MM.1S (cell line): ENCODE results near the gene MT2A.
A peak's percentile ranks its signal among the peaks of the same experiment; 100 is the strongest.
"Not testable (repeated sequence)": the region's sequence is repeated elsewhere in the genome, so short reads cannot be mapped to it uniquely, and the experiment has no call there.

Experiments
- DNase-seq: peaks from one replicate; pipeline ENCODE4 v3.0.0-alpha.2; 2015
- H2AFZ ChIP-seq: fragments of 300-600 bp; sonication (generic); 2 replicates; pipeline ENCODE4 v1.6.0; 2016; ENCODE audit warnings: antibody characterized with exemption, low read length
- H3F3A ChIP-seq: fragments of 300-600 bp; sonication (generic); 2 replicates; pipeline ENCODE4 v1.6.1; 2016; ENCODE audit warnings: mild to moderate bottlenecking, antibody characterized with exemption, low read length, moderate library complexity, mixed read lengths; ENCODE audit not compliant: insufficient read depth
- H3K27ac ChIP-seq: fragments of 300-600 bp; sonication (generic); 2 replicates; pipeline ENCODE4 v1.5.1; 2016; ENCODE audit warnings: mild to moderate bottlenecking, low read length
- H3K27me3 ChIP-seq: fragments of 300-600 bp; sonication (generic); replicated peaks from 2 replicates; pipeline ENCODE4 v1.6.0; 2016; ENCODE audit warnings: low read length; ENCODE audit not compliant: insufficient read depth
- H3K36me3 ChIP-seq: fragments of 300-600 bp; sonication (generic); replicated peaks from 2 replicates; pipeline ENCODE4 v1.6.1; 2016; ENCODE audit warnings: mild to moderate bottlenecking, low read length, mixed read lengths; ENCODE audit not compliant: insufficient read depth
- H3K4me1 ChIP-seq: fragments of 300-600 bp; sonication (generic); 2 replicates; pipeline ENCODE4 v1.6.1; 2016; ENCODE audit warnings: low read length, mixed read lengths
- H3K4me2 ChIP-seq: fragments of 300-600 bp; sonication (generic); 2 replicates; pipeline ENCODE4 v1.6.0; 2016; ENCODE audit warnings: low read depth, low read length
- H3K4me3 ChIP-seq: fragments of 300-600 bp; sonication (generic); 2 replicates; pipeline ENCODE4 v1.5.1; 2016; ENCODE audit warnings: low read length, mixed read lengths
- H3K79me2 ChIP-seq: fragments of 300-600 bp; sonication (generic); 2 replicates; pipeline ENCODE4 v1.6.1; 2016; ENCODE audit warnings: mixed run types, low read length, mixed read lengths
- H3K9ac ChIP-seq: fragments of 300-600 bp; sonication (generic); 2 replicates; pipeline ENCODE4 v1.6.1; 2016; ENCODE audit warnings: low read length, mixed read lengths
- H3K9me2 ChIP-seq: fragments of 300-600 bp; sonication (generic); replicated peaks from 2 replicates; pipeline ENCODE4 v1.6.1; 2016; ENCODE audit warnings: mild to moderate bottlenecking, low read length, mixed read lengths; ENCODE audit not compliant: insufficient read depth
- H3K9me3 ChIP-seq: fragments of 300-600 bp; sonication (generic); replicated peaks from 2 replicates; pipeline ENCODE4 v1.6.1; 2016; ENCODE audit warnings: mild to moderate bottlenecking, low read length, mixed read lengths; ENCODE audit not compliant: insufficient read depth
- H4K20me1 ChIP-seq: fragments of 300-600 bp; sonication (generic); 2 replicates; pipeline ENCODE4 v1.6.1; 2016; ENCODE audit warnings: mild to moderate bottlenecking, low read length, moderate library complexity, mixed read lengths; ENCODE audit not compliant: insufficient read depth
- EZH2 ChIP-seq: fragments of 300-600 bp; sonication (generic); optimal IDR thresholded peaks from 2 replicates; pipeline ENCODE3; 2017; ENCODE audit warnings: low read depth, mild to moderate bottlenecking, antibody characterized with exemption, low read length, mixed read lengths
- EZH2phosphoT487 ChIP-seq: fragments of 300-600 bp; sonication (generic); IDR thresholded peaks from 2 replicates; pipeline ENCODE4 v1.6.1; 2018; ENCODE audit warnings: antibody characterized with exemption, low read length
- TF ChIP-seq, protein P1 (sequence below): fragments of 300-600 bp; sonication (generic); IDR thresholded peaks from 2 replicates; pipeline ENCODE4 v1.5.1; 2016; ENCODE audit warnings: antibody characterized with exemption, low read length, mixed read lengths

Gene MT2A

GRCh38 chr16:56577300-56577625 is 31.1 kb upstream of the MT2A start:
- TF ChIP-seq EZH2 (no peak), EZH2phosphoT487 (no peak)
- TF ChIP-seq, protein P1, sequence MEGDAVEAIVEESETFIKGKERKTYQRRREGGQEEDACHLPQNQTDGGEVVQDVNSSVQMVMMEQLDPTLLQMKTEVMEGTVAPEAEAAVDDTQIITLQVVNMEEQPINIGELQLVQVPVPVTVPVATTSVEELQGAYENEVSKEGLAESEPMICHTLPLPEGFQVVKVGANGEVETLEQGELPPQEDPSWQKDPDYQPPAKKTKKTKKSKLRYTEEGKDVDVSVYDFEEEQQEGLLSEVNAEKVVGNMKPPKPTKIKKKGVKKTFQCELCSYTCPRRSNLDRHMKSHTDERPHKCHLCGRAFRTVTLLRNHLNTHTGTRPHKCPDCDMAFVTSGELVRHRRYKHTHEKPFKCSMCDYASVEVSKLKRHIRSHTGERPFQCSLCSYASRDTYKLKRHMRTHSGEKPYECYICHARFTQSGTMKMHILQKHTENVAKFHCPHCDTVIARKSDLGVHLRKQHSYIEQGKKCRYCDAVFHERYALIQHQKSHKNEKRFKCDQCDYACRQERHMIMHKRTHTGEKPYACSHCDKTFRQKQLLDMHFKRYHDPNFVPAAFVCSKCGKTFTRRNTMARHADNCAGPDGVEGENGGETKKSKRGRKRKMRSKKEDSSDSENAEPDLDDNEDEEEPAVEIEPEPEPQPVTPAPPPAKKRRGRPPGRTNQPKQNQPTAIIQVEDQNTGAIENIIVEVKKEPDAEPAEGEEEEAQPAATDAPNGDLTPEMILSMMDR, result no peak
- Histone ChIP-seq H3K9me3 (no peaks in the 10 kb centered on the region), H2AFZ (peak overlapping the region; percentile 47), H3K4me3 (no peak overlapping the region), H3K79me2 (no peaks in the 10 kb centered on the region), H3K27me3 (no peaks in the 10 kb centered on the region), H3K4me2 (no peak overlapping the region), H3K9ac (no peak overlapping the region), H3K27ac (no peak overlapping the region), H3F3A (no peaks in the 10 kb centered on the region), H3K9me2 (no peaks in the 10 kb centered on the region), H4K20me1 (no peaks in the 10 kb centered on the region), H3K4me1 (peaks cover 8% of the 10 kb centered on the region), H3K36me3 (no peaks in the 10 kb centered on the region)
- DNase-seq, result no peak

GRCh38 chr16:56580391-56581048 is 27.9 kb upstream of the MT2A start:
- Histone ChIP-seq H4K20me1 (no peaks in the 10 kb centered on the region), H3K79me2 (no peaks in the 10 kb centered on the region), H3K36me3 (no peaks in the 10 kb centered on the region), H3K4me3 (no peak overlapping the region), H3K4me1 (peaks cover 8% of the 10 kb centered on the region), H3K27me3 (0 out of 2 replicates have a peak, but pooled peaks cover under 1% of the 10 kb centered on the region), H2AFZ (no peak overlapping the region), H3K9me2 (no peaks in the 10 kb centered on the region), H3K4me2 (no peak overlapping the region), H3F3A (no peaks in the 10 kb centered on the region), H3K27ac (no peak overlapping the region), H3K9me3 (no peaks in the 10 kb centered on the region), H3K9ac (no peak overlapping the region)
- TF ChIP-seq, protein P1, result no peak
- no peak for TF ChIP-seq EZH2phosphoT487
- TF ChIP-seq EZH2, result no peak
- DNase-seq, result no peak

GRCh38 chr16:56582911-56583310 is 25.5 kb upstream of the MT2A start:
- H3K9ac ChIP-seq, H3K4me1 ChIP-seq, H3K27ac ChIP-seq, H3K36me3 ChIP-seq, H3K4me3 ChIP-seq, H3F3A ChIP-seq, H3K79me2 ChIP-seq, H3K9me3 ChIP-seq, H3K4me2 ChIP-seq, H3K9me2 ChIP-seq, H2AFZ ChIP-seq, H4K20me1 ChIP-seq, DNase-seq: not testable (repeated sequence)
- H3K27me3 ChIP-seq, result peaks cover 16% of the 10 kb centered on the region; the same call in 1 of the 2 replicates

GRCh38 chr16:56583351-56584168 is 24.8 kb upstream of the MT2A start:
- H3F3A ChIP-seq, result no peaks in the 10 kb centered on the region
- H3K4me2 ChIP-seq, result no peak overlapping the region
- H3K4me3 ChIP-seq, result no peak overlapping the region
- H3K27ac ChIP-seq, result no peak overlapping the region
- no peak overlapping the region for H2AFZ ChIP-seq
- no peak overlapping the region for H3K9ac ChIP-seq
- H3K27me3 ChIP-seq, result peaks cover 20% of the 10 kb centered on the region; the same call in 1 of the 2 replicates
- DNase-seq, result no peak
- no peaks in the 10 kb centered on the region for H3K36me3 ChIP-seq
- H3K79me2 ChIP-seq, result no peaks in the 10 kb centered on the region
- TF ChIP-seq EZH2phosphoT487 (no peak), EZH2 (no peak)
- TF ChIP-seq, protein P1, result no peak
- no peaks in the 10 kb centered on the region for H3K9me3 ChIP-seq
- no peaks in the 10 kb centered on the region for H3K4me1 ChIP-seq
- no peaks in the 10 kb centered on the region for H3K9me2 ChIP-seq
- no peaks in the 10 kb centered on the region for H4K20me1 ChIP-seq
